Right cardiac atrium (tissue), 5 donors: ENCODE data around the gene TRPC4AP. TPM values are rescaled to one million over a fixed set of nuclear protein-coding genes. Genes with fewer than 3 reads are reported as not detected.

ENCODE experiments used
- ATAC-seq, 2 donors: fragments of 200-7000 bp; cut with Tn5 transposase; one replicate each; pipeline versions ENCODE4 v1.8.0 to v1.9.1; 2020; ENCODE audit warnings: moderate library complexity in 2 of 2, mild to moderate bottlenecking in 1 of 2
- DNase-seq, 3 donors: peaks; one replicate each; pipeline ENCODE4 v3.0.0-alpha.2; 2020
- H3K27ac ChIP-seq: one replicate; pipeline ENCODE4 v1.5.1; 2013; ENCODE audit warnings: mild to moderate bottlenecking, low read length, control low read depth, moderate library complexity
- H3K27me3 ChIP-seq: one replicate; pipeline ENCODE4 v1.6.1; 2013; ENCODE audit not compliant: control insufficient read depth, insufficient read depth
- H3K4me1 ChIP-seq: one replicate; pipeline ENCODE4 v1.6.1; 2013; ENCODE audit warnings: low read length; ENCODE audit not compliant: control insufficient read depth, insufficient read depth
- H3K4me3 ChIP-seq: one replicate; pipeline ENCODE4 v1.5.1; 2013; ENCODE audit warnings: low read length, control low read depth
- H3K9me3 ChIP-seq: one replicate; pipeline ENCODE4 v1.6.1; 2013; ENCODE audit warnings: low read length; ENCODE audit not compliant: control insufficient read depth
- WGBS: extraction: QIAGEN DNeasy Blood & Tissue Kit; methylation state at CpG from one replicate; pipeline ENCODE4 v1.1.7; 2013; 5-methylcytosine and 5-hydroxymethylcytosine counted together
- intact Hi-C, 4 donors: fragments of 100-400 bp; cut with DNase I; formaldehyde crosslinking; loops; one replicate each; pipeline versions ENCODE4 v1.11.0 to v1.14.0; 2022 to 2023
- polyA plus RNA-seq: library from polyadenylated mRNA; stranded (reverse); fragments of 200-250 nt; gene quantifications from one replicate; pipeline ENCODE4 v1.2.3, GENCODE V29; 2013
- total RNA-seq, 4 donors: library from RNA; stranded (reverse); fragmentation: NEBNext Ultra II Directional; extraction: Animal tissue kit (Norgen Biotek cat#: 25700); gene quantifications; one replicate each; pipeline ENCODE4 v1.2.1, GENCODE V29; 2021
- donor health status: healthy with polysubstance abuse.
- donor health status: DM: no; HTN: yes; CAD: no.
- donor health status: DM: no; HTN: no; CAD: no.
- donor health status: DM: no; HTN: yes; CAD: no; lungs with severe emphysema.
- donor health status: DM: yes; HTN: yes; CAD: no.

TRPC4AP gene
- total and polyA plus RNA-seq, 5 donors, result 29.1 to 44.6 (median 34.5) TPM

DNA sequence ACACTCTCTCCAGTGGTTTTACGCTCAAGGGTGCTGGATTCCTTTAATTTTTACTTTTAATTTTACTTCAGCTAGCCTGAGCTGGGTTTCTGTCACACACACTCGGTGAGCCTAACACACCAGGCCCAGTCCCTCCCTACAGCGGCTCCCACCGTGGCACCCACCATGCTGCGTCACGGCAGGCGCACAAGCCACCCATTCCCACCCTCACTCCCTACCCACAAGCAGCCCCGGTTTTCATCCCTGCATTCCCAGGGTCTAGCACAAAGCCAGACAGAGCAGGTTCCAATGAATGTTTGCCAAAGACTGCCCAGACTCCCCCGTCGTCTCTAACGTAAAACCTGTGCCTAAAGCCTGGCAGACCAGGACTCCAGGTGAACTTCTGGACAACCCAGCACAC is 86.6 kb downstream of the TRPC4AP start:
- Histone ChIP-seq H3K9me3 (no peaks in the 10 kb centered on the region), H3K4me1 (no peaks in the 10 kb centered on the region), H3K27ac (no peak overlapping the region), H3K27me3 (no peaks in the 10 kb centered on the region), H3K4me3 (no peak overlapping the region)
- ATAC-seq, result no peak
- 88% methylated on average over 11 of the region's 11 CpGs for WGBS
- intact Hi-C loops, result no loop called here
- DNase-seq, result peak in 1 of 3 donors; percentile 32

GRCh38 chr20:35005463-35005961 is 87.1 kb downstream of the TRPC4AP start:
- Histone ChIP-seq H3K4me1 (no peaks in the 10 kb centered on the region), H3K27ac (no peak overlapping the region), H3K9me3 (no peaks in the 10 kb centered on the region), H3K27me3 (no peaks in the 10 kb centered on the region), H3K4me3 (no peak overlapping the region)
- ATAC-seq, result no peak
- 87% methylated on average over 7 of the region's 7 CpGs for whole genome bisulfite sequencing
- peak in 1 of 3 donors; percentile 22 for DNase-seq
- intact Hi-C loops, result no loop called here

GRCh38 chr20:35004749-35005462 is 87.7 kb downstream of the TRPC4AP start:
- 88% methylated on average over 20 of the region's 20 CpGs for WGBS
- ATAC-seq (no peak), DNase-seq (peak in 1 of 3 donors; percentile 16)
- H3K27ac ChIP-seq, result no peak overlapping the region
- intact Hi-C loops, result no loop called here
- H3K27me3 ChIP-seq, result no peaks in the 10 kb centered on the region
- H3K4me3 ChIP-seq, result no peak overlapping the region
- no peaks in the 10 kb centered on the region for H3K4me1 ChIP-seq
- no peaks in the 10 kb centered on the region for H3K9me3 ChIP-seq

- Histone ChIP-seq H3K9me3 (no peaks in the 10 kb centered on the region), H3K4me3 (no peak overlapping the region), H3K4me1 (no peaks in the 10 kb centered on the region), H3K27ac (no peak overlapping the region), H3K27me3 (no peaks in the 10 kb centered on the region)
- 84% methylated on average over 18 of the region's 18 CpGs for WGBS
- peak in 1 of 3 donors; percentile 27 for DNase-seq
- ATAC-seq, result no peak
- intact Hi-C loops, result no loop called here
These were observed 88.4 kb downstream of the TRPC4AP start for GRCh38 chr20:35004051-35004725.

GRCh38 chr20:35003211-35004031 is 89.2 kb downstream of the TRPC4AP start:
- ATAC-seq (peak; percentile 1 to 7), DNase-seq (peak in 1 of 3 donors; percentile 57)
- no peaks in the 10 kb centered on the region for H3K27me3 ChIP-seq
- no peak overlapping the region for H3K4me3 ChIP-seq
- no peaks in the 10 kb centered on the region for H3K9me3 ChIP-seq
- WGBS, result 89% methylated on average over 25 of the region's 25 CpGs
- no peak overlapping the region for H3K27ac ChIP-seq
- intact Hi-C loops, result no loop called here
- H3K4me1 ChIP-seq, result no peaks in the 10 kb centered on the region

DNA sequence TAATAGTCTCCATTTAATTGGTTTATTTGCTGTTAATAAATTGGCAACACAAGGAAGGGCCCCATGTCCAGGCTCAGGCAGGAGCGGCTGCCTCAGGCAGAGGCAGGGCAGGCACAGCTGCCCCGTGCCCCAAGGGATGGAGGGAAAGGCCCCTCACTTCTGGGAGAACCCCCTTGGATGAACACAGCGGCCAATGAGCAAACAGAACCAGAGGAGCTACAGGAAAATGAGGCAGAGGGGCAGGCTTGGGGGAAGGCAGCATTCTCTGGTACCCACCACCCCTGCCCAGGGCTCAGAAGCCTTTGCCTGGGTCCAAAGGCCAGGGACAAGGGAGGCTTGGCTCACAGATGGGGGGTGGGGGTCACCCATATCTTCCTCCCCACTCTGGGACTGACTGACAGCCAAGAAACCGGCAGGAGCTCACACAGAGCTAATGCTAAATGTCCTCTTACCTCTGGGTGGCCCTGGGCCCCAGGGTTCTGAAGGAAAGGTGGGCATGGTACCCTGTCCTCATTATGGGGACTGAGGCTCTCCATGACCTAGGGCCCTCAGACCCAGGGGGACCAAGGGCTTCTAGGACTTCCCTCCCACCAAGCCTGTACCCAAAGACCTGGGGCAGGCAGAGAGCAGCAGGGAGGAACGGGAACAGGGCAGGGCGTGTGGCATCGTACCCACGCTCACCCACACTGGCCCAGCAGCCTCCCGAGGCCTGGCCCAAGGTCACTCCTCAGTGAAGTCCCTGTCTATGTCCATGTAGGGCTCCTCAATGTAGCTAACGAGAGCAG is 90.0 kb downstream of the TRPC4AP start:
- no peaks in the 10 kb centered on the region for H3K4me1 ChIP-seq
- H3K27ac ChIP-seq, result peak overlapping the region; percentile 7
- H3K27me3 ChIP-seq, result no peaks in the 10 kb centered on the region
- ATAC-seq (peak; percentile 1 to 3), DNase-seq (peak in 1 of 3 donors; percentile 58)
- WGBS, result 76% methylated on average over 10 of the region's 10 CpGs
- H3K4me3 ChIP-seq, result no peak overlapping the region
- intact Hi-C loops, result no loop called here
- no peaks in the 10 kb centered on the region for H3K9me3 ChIP-seq

- Histone ChIP-seq H3K27ac (no peak overlapping the region), H3K27me3 (no peaks in the 10 kb centered on the region), H3K4me3 (no peak overlapping the region), H3K4me1 (no peaks in the 10 kb centered on the region), H3K9me3 (no peaks in the 10 kb centered on the region)
- 83% methylated on average over 15 of the region's 15 CpGs for WGBS
- intact Hi-C loops, result no loop called here
- DNase-seq (peak in 2 of 3 donors; percentile 17 to 51), ATAC-seq (no peak)
These were observed 90.8 kb downstream of the TRPC4AP start for GRCh38 chr20:35001596-35002362.

GRCh38 chr20:35000922-35001595 is 91.5 kb downstream of the TRPC4AP start:
- H3K27me3 ChIP-seq, result no peaks in the 10 kb centered on the region
- no peak overlapping the region for H3K4me3 ChIP-seq
- no peak overlapping the region for H3K27ac ChIP-seq
- no peaks in the 10 kb centered on the region for H3K4me1 ChIP-seq
- no peaks in the 10 kb centered on the region for H3K9me3 ChIP-seq
- intact Hi-C loops, result no loop called here
- ATAC-seq (no peak), DNase-seq (peak in 2 of 3 donors; percentile 48 to 49)
- 91% methylated on average over 28 of the region's 28 CpGs for WGBS

DNA sequence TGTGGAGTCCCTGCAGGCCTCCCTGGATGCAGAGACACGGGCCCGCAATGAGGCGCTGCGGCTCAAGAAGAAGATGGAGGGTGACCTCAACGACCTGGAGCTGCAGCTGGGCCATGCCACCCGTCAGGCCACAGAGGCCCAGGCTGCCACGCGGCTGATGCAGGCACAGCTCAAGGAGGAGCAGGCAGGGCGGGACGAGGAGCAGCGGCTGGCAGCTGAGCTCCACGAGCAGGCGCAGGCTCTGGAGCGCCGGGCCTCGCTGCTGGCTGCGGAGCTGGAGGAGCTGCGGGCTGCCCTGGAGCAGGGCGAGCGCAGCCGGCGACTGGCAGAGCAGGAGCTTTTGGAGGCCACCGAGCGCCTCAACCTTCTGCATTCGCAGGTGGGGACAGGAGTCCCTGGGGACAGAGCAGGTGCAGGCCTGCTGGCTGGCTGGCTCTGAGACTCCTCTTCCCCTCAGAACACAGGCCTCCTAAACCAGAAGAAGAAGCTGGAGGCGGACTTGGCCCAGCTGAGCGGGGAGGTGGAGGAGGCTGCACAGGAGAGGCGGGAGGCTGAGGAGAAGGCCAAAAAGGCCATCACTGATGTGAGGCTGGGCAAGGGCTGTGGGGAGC is 92.2 kb downstream of the TRPC4AP start:
- Histone ChIP-seq H3K27me3 (no peaks in the 10 kb centered on the region), H3K27ac (no peak overlapping the region), H3K4me3 (no peak overlapping the region), H3K4me1 (no peaks in the 10 kb centered on the region), H3K9me3 (no peaks in the 10 kb centered on the region)
- intact Hi-C loops, result no loop called here
- DNase-seq (peak in 1 of 3 donors; percentile 65), ATAC-seq (no peak)
- WGBS, result 92% methylated on average over 28 of the region's 28 CpGs
